HG03378 (cell line): Measurements from ENCODE around the gene GNB1.
"Not testable (repeated sequence)": the region's sequence is repeated elsewhere in the genome, so short reads cannot be mapped to it uniquely, and the experiment has no call there.

Source experiments
- ATAC-seq: cut with Tn5 transposase; IDR thresholded peaks from one replicate; pipeline ENCODE4 v1.9.1; 2021; ENCODE audit warnings: mild to moderate bottlenecking, moderate library complexity; ENCODE audit not compliant: unreplicated experiment

The GNB1 gene

DNA sequence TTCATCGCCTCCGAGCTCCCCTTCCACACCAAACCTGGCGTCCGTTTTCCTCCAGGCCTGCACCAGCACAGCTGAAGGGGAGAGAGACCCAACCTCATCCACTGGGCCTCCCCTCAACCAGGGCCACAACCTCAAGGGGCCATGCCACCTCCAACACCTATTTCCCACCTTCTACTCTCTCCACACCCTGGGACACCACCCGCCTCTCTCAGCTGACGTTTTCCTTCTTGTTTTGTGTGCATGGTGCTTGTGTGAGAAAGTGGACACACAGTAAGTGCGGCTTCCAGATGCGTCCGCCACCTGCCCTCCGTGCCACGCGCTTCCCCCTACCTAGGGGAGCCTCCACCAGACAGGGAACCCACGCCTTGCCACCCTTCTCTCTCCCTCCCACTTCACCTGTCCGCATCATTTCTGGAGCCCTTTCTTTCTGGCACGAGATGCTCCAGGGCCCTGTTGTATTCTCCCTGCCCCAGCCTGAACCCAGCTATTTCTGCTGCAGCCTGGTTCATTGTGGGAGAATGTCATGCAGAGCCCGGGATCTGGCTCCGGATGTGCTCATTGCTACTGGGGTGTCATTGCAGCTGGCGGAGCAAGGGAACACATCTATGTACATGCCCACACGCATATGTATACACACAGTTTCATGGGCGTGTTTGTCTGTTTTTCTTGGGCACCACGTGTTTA, 1.3 kb upstream of the GNB1 start:
- no peak for ATAC-seq

DNA sequence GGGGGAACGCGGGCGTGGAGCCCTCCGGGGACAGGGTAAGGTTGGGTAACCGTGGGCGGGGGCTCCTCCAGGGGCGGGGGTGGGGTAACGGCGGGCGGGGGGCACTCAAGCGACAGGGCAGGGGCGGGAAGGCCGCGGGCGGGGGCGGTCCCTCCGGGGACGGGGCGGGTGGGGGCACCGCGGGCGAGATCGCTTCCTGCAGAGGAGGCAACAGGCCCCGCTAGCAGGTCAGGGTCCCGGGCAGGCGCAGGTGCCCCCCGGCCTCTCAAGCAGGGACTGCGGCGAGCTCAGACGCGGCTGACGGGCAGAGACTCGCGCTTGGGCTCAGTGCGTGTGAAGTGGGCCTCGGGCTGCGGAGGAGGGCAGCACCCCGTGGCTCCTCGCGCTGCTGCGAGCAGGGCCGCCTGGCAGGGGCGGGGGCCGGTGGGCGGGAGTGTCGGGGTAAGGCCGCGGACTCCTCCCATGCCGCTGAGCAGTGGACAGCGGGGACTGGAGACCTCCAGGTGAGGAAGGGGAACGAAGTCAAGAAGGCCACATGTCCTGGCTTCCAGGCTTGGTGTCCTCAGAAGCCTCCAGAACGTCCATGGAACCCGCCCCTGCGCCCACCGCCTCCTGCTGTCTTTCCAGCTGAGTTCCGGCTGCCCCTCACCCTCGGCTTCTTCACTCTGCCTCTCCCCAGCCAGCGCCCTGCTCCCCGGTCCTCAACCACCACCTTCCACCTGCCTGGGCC, 627 bp upstream of the GNB1 start:
- ATAC-seq = no peak

DNA sequence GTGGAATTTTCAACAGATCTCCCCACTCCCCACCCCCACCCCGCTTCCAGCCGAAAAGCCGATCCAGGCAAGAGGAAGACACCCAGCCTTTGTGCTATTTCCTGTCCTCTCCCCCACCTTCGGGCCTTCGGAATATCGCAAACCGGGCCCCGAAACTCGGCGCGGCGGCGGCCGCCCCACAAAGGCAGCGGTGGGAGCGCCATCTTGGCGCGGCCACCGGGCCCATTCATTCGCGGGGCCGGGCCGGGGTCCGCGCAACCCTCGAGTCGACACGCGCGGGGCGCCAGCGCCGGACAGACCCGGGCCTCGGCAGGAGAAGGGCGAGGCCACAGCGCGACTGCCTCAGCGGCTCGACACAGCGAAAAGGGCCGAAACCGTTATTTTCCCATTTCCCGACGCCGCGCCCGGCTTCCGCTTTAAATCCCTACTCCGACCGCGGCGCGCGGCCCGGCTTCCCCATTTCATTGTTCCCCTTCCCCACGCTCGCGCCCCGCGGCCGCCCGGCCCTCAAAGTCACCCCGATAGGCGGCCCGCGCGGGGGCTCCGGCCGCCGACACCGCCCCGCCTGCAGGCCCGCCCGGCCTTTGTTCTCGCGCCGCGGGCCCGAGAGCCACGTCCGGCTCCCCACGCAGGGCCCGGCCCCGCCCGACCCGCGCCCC, 911 bp downstream of the GNB1 start:
- ATAC-seq = no peak

DNA sequence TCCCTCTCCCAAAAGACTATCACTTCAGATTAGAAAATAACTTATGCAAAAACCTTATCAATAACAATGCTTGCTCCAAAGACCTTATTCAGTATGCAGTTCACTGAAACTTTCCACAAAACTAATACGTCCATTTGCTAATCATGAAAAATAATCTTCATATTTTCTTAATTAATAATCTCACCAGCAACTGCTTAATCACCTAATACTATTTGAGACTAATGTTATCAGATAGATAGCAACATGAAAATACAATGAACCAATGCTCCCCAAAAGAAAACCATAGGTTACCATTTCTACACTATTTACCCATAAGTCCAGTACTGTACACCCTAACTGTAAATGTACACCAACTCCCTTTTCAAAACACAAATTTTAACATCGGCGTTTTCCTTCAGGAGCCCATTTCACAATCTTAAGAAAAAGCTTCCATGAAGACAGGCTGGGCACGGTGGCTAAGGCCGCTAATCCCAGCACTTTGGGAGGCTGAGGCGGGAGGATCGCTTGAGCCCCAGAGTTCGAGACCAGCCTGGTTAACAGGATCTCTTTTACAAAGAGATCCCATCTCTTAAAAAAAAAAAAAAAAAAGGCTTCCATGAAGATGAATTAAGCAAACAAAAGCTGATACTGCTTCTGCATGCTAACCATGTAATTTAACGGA, 1.7 kb downstream of the GNB1 start:
- ATAC-seq = no peak

DNA sequence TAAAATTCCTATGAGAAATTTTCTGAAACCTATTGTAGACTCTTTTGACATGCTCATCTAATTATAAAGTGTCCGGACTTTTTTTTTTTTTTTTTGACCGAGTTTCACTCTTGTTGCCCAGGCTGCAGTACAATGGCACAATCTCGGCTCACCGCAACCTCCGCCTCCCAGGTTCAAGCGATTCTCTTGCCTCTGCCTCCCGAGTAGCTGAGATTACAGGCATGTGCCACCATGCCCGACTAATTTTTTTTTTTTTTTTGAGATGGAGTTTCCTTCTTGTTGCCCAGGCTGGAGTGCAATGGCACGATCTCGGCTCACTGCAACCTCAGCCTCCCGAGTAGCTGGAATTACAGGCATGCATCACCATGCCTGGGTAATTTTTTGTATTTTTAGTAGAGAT, 7.0 kb downstream of the GNB1 start:
- not testable (repeated sequence) for ATAC-seq

DNA sequence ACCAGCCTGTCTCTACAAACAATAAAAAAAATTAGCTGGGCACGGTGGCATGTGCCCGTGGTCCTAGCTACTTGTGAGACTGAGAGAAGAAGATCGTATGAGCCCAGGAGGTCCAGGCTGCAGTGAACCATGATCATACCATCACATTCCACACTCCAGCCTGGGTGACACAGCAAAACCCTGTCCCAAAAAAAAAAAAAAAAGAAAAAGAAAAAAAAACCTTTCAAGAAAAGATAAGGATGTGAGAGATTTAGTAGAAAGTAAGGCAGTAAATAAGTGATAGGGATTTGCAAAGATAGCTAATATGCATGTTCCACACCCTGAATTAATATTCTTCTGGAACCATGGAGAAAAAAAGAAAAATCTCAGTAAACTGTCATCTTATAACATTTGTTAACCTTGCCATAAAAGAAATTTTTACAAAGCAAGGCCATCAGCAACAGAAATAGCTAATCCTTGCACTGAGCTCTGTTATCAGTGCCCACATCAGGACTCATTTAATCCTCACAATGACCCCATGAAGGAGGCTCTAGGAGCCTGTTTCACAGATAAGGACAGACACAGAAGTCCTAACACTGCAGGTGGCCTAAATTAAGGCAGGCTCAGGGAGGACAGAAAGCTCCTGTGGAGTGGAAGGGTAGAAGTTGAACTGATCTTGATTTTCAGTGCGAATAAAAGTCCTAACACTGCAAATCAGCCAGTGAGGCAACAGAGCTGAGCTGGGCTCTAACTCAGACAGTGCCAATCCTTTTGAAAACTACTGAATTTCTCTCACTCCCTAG, 7.6 kb downstream of the GNB1 start:
- ATAC-seq = no peak

DNA sequence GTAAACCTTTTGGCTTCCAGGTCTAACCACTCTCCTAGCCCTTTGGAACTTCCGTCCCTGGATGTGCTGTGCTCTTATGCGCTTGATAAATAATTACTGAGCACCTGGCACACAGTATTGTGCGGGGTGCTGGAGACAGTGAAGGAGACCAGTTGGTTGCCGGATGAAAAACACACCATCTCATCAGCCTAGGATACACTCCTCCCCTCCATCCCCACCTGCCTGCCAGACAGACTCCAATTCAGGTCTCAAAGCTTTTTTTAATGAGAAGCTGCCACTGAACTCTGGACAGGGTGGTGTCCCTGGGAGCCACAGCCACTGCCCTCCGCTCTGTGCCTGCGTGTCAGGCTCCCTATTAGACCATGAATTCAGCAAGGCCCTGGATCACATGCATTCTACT, 9.2 kb downstream of the GNB1 start:
- ATAC-seq = no peak

DNA sequence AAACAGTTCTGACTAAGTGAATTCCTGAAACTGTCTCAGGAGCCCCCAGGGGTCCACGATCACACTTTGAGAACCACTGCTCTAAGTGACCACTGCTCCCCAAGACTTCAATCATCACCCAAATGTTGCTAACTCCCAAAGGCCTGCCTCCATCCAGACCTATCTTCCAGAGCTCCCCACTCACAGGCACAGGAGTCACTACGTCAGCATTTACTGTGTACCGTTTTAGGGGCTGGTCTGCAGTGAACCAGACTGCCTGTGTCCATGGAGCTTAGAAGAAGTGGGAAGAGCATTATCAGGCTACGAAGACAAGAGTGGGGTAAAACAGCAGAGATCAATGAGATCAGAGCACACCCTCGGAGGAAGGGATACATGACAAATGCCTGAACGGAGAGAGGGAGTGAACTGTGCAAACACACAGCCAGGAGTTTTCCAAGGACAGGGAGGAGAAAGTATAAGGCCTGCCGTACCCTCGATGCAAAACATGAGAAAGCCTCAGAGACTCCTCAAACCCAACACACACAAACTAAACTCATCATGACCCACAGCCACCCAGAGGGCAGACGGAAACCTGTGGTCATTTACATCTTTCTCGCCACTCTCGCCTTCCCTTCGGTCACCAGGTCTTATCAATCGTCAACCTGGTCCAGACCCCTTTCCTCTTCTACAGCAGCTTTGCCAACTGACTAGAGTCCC, 10.1 kb downstream of the GNB1 start:
- ATAC-seq = no peak

DNA sequence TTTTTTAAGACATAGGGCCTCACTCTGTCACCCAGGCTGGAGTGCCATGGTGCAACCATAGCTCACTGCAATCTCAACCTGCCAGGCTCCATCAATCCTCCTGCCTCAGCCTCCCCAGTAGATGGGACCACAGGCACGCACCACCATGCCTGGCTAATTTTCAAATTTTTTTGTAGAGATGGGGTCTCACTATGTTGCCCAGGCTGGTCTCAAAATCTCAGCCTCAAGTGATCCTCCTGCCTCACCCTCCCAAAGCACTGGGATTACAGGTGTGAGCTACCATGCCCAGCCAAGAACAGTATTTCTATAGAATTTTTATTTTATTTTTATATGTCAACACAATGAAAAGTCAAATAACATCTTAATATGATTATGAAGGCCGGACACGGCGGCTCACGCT, 10.9 kb downstream of the GNB1 start:
- no peak for ATAC-seq

DNA sequence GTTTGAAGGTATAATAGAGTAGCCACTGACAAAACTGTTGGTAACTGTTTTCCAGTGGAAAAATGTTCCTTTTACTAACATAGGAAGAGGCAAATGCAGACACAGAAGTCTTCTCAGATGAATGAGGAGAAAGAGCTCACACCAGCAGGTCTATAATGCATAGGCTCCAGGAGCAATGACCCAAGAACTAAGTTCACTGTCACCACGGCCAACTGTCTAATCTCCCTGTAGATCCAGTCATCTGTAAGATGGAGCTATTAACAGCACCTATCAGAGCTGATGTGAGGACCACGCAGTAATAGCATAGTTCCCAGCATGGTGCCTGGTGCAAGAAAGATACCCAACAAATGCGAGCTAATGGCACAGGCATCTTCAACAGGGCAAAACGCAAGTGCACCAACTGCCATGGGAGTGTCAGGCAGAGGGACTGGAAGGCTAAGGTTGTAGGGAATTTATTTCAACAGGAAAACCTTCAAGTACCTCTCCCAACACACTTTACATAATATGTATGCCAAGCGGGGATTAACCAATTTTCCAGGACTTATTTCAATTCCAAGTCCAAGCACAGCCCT, 12.9 kb downstream of the GNB1 start:
- no peak for ATAC-seq

DNA sequence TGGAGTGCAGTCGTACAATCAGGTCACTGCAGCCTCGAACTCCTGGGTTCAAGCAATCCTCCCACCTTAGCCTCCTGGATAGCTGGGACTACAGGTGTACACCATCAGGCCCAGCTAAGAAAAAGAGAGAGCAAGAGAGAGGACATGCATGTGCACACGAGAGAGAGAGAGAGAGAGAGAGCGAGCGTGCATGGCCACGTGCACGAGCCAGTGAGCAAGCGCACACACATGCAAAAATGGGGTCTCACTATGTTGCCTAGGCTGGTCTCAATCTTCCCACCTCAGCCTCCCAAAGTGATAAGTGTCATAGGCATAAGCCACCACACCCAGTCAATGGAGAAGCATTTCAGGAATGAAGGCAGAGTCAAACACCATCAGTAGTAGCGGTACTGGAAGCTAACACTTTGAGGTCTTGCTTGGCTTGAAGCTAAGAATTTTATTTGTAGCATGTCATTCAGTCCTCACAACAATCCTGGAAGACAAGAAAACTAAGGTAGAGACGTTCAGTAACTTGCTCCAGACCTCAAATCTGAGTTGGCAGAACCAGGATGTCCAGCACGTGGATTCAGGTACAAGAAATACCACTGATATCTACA, 14.5 kb downstream of the GNB1 start:
- no peak for ATAC-seq

DNA sequence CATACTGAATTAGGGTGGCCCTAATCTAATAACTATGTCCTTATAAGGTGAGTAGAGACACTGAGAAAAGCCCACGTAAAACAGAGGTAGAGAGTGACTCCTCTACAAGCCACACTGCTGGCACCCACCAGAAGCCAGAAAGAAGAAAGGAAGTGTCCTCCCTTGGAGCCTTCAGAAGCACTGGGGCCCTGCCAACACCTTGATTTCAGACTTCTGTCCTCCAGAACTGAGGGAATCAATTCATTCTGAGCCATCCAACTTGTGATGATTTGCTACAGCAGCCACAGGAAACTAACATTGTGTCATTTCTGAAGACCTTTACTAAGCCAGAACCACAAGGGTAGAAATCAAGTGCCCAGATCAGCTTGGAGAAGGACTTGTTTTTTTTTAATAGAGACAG, 15.0 kb downstream of the GNB1 start:
- ATAC-seq = no peak

DNA sequence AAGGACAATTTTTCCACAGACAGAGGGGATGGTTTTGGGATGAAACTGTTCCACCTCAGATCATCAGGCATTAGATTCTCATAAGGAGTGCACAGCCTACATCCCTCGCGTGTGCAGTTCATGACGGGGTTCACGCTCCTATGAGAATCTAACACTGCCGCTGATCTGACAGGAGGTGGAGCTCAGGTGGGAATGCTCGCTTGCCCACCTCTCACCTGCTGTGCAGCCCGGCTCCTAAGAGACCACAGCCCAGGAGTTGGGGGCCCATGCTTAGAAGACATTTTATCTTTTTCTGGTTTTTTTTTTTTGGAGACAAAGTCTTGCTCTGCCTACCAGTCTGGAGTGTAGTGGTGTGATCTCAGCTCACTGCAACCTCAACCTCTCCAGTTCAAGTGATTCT, 16.0 kb downstream of the GNB1 start:
- ATAC-seq = no peak

DNA sequence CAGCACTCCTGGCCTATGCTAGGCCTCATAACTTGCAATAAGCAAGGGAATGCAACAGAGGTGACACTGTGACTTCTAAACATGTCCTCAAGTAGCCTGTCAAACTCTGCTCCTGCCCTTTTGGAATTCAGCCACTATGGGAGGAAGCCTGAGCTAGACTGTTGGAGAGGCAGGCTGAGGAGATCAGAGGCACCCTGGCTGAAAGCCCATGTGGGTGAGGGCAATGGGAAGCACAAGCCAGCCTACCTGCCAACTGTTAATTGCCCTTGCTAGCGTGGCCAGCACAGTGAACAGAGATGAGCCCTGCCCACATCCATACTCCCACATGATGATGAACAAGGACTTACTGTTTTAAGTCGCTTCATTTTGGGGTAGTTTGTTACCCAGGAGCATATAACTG, 17.7 kb downstream of the GNB1 start:
- no peak for ATAC-seq

DNA sequence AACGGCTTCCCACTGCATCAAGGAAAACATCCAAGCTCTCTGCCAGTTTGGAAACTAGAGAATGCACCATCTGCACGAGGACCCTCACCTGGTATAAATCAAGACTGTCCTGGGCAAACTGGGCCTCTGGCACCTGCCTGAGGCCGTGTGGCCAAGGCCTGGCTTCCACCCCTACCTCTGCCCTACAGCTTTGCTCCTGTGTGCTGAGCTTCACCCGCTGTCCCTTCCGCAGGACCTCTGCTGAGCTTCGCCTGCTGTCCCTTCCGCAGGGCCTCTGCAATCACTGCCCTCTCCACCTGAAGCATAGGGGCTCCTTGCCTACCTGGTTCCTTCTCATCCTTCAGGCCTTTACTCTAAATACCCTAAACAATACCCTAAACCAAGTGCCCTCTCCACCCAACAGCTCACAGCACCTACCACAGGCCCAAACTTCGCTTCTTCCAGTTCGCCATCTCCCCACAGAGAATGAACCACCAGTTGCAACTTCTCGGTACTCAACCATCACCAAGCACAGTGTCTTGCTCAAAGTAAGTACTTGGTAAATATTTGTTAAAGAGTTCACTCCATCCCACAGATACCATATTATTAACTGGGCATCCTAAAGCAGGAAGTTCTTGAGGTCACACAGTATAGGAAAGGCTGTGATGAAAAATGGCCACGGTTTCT, 18.4 kb downstream of the GNB1 start:
- ATAC-seq = no peak

DNA sequence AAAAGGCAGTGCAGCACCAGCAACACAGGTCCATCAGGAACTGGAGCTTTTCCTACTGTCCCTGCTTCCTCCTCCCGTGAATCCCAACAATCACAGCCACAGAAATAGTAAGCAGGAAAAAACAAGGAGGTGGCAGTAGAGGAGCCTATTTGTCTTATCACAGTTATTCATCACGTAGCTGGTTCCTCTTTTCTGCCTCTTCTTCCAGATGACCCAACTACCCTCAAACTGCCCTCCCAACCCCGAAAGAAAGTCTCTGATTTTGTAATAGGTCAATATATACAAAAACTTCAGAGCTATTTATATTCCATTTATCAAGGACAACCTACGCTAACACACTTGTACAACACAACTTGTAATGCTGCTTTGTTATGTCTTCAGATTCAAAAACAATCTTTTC, 21.4 kb downstream of the GNB1 start:
- no peak for ATAC-seq

DNA sequence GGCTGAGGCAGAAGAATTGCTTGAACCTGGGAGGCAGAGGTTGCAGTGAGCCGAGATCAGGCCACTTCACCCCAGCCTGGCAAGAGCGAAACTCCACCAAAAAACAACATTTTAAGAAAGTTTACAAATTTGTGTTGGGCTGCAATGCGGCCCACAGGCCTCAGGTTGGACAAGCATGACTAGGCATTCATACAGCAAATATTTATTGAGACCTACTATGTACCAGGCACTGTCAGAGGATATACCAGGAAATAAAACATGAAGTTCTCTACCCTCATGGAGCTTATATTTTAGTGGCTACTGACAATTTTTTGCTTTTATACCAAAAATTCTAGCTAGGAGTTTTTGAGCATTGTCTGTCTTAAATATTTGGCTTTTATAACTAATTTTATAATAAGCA, 23.7 kb downstream of the GNB1 start:
- ATAC-seq = no peak

DNA sequence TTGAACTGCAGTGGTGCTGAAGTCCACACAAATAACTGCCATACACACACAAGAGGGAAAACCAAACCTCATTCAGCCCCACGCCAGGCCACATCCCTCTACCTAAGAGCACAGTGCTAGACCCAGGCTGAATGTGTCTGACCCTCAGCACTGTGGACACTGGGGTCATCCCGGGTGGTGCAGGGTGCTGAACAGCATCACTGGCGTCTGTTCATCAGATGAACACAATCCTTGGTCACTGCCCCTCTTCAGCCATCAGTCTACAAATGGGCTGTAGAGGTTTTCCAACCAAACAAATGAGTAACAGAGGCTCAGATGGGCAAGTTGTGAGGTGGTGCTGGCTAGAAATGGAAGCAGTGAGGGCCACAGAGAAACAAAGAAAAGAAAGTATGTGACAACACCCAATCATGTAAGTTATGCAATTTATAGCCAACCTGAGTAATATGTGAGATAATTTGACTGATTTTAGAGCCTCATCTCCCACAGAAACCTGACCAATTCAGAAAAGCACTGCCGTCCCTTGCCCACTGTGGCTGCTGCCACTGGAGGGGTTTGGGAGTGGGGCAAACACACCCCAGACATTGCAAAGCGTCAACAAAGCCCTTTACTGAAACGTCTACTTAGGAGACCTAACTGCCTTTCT, 27.9 kb downstream of the GNB1 start:
- no peak for ATAC-seq
